ENCODE results near the gene UGGT2.

UGGT2 gene

DNA sequence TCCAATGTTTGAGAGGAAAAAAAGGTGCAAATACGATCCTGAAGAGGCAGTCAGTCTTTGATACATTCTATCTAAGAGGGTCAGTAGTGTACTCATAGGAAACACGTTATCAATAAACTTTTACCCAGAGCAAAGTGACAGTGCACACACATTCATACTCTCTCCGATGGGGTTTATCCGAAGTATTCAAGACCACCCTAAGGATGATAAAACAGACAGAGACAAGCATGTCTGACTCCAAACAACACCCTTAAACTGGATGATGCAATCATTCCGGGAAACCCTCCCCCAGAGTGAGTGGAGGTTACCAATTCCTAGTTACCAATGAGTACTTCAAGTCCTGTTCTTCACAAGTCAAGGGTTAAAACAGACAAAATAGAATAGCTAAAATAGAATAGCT lies 297.1 kb downstream of the UGGT2 start:
- Histone ChIP-seq H3K4me1 (ENCODE audit: insufficient read depth, low read length) (no peaks in the 10 kb centered on the region), H3K27me3 (ENCODE audit: insufficient read depth, low read length) (no peaks in the 10 kb centered on the region), H3K4me3 (ENCODE audit: low read length) (no peak overlapping the region), H2AFZ (ENCODE audit: low read depth, low read length) (no peak overlapping the region), H3K36me3 (ENCODE audit: insufficient read depth, low read length) (no peaks in the 10 kb centered on the region), H3K9me3 (ENCODE audit: low read length) (no peaks in the 10 kb centered on the region)

DNA sequence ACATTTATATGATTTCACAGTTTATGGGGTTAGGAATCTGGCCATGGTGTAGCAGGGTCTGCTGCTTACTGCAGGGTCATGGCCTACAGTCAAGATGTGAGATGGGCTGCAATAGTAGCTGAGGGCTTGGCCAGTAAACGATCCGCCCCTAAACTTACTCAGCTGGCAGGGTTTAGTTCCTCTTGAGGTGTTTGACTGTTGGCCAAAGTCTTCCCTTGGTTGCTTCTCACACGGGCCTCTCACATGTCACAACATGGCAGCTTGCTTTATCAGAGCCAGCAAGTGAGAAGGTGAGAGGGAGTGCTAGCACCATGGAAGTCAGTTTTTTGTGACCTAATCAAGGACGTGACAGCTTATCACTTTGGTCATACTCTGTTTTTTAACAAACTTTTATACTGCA lies 299.1 kb downstream of the UGGT2 start:
- Histone ChIP-seq H3K9me3 (ENCODE audit: low read length) (no peaks in the 10 kb centered on the region), H3K36me3 (ENCODE audit: insufficient read depth, low read length) (no peaks in the 10 kb centered on the region), H3K27me3 (ENCODE audit: insufficient read depth, low read length) (no peaks in the 10 kb centered on the region), H3K4me3 (ENCODE audit: low read length) (no peak overlapping the region), H3K4me1 (ENCODE audit: insufficient read depth, low read length) (no peaks in the 10 kb centered on the region), H2AFZ (ENCODE audit: low read depth, low read length) (no peak overlapping the region)

DNA sequence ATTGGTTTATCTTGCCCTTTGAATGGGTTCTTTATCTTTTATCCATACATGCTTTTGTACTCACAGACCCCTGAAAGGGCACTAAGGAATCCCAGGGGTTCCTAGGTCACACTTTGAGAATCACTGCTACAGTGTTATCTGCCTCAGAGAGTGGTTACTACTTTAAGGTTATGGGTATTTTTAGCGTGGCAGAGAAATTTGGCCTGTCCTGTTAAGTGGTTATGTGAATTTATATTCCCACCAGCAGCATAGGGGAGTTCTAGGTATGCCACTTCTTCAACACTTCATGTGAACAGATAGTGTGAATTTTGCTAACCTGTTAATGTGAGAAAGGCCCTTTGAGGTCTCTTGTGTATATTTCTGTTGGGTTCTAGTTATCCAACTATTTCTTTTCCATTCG lies 300.5 kb downstream of the UGGT2 start:
- H3K4me3 ChIP-seq (ENCODE audit: low read length): no peak overlapping the region
- no peaks in the 10 kb centered on the region for H3K4me1 ChIP-seq (ENCODE audit: insufficient read depth, low read length)
- no peak overlapping the region for H2AFZ ChIP-seq (ENCODE audit: low read depth, low read length)
- no peaks in the 10 kb centered on the region for H3K36me3 ChIP-seq (ENCODE audit: insufficient read depth, low read length)
- no peaks in the 10 kb centered on the region for H3K9me3 ChIP-seq (ENCODE audit: low read length)
- H3K27me3 ChIP-seq (ENCODE audit: insufficient read depth, low read length): no peaks in the 10 kb centered on the region
